HepG2 (cell line): Measurements from ENCODE around the gene TSC22D4. TPM values are rescaled to one million over a fixed set of nuclear protein-coding genes. Genes with fewer than 3 reads are reported as not detected.

Experiments used
- BRF2 ChIP-seq: sonication (generic); formaldehyde crosslinking; IDR thresholded peaks from 2 replicates; pipeline ENCODE4 v1.8.1; 2022; ENCODE audit warnings: mild to moderate bottlenecking, missing genetic modification reagents
- FOXK1 ChIP-seq: sonication (generic); formaldehyde crosslinking; IDR thresholded peaks from 2 replicates; pipeline ENCODE4 v1.4.0; 2020; ENCODE audit warnings: low read depth, missing genetic modification reagents, borderline replicate concordance
- GABPB1 ChIP-seq: IDR thresholded peaks from 2 replicates; pipeline ENCODE4 v1.6.1; 2016; ENCODE audit warnings: mild to moderate bottlenecking, missing genetic modification reagents, moderate library complexity, missing compliant biosample characterization
- HNF1B ChIP-seq: sonication (generic); formaldehyde crosslinking; IDR thresholded peaks from 2 replicates; pipeline ENCODE4 v1.5.1; 2020; ENCODE audit warnings: mild to moderate bottlenecking, moderate library complexity, missing genetic modification reagents
- HOXD1 ChIP-seq: sonication (generic); formaldehyde crosslinking; IDR thresholded peaks from 2 replicates; pipeline ENCODE4 v1.5.0; 2020; ENCODE audit warnings: missing genetic modification reagents
- MED1 ChIP-seq: sonication (generic); formaldehyde crosslinking; IDR thresholded peaks from 2 replicates; pipeline ENCODE4 v1.4.0; 2020; ENCODE audit warnings: missing genetic modification reagents
- MTA1 ChIP-seq: sonication (generic); formaldehyde crosslinking; IDR thresholded peaks from 2 replicates; pipeline ENCODE4 v1.4.0; 2020; ENCODE audit warnings: missing genetic modification reagents, mild to moderate bottlenecking, borderline replicate concordance
- MXD3 ChIP-seq: IDR thresholded peaks from 2 replicates; pipeline ENCODE4 v1.6.1; 2016; ENCODE audit warnings: mild to moderate bottlenecking, missing biosample characterization, missing genetic modification reagents
- NR3C1 ChIP-seq: sonication (generic); formaldehyde crosslinking; IDR thresholded peaks from 2 replicates; pipeline ENCODE4 v1.4.0; 2020; ENCODE audit warnings: missing genetic modification reagents
- SCMH1 ChIP-seq: sonication (generic); formaldehyde crosslinking; IDR thresholded peaks from 2 replicates; pipeline ENCODE4 v1.9.0; 2021; ENCODE audit warnings: missing genetic modification reagents, mild to moderate bottlenecking, borderline replicate concordance
- STAG1 ChIP-seq: sonication (generic); formaldehyde crosslinking; IDR thresholded peaks from 2 replicates; pipeline ENCODE4 v1.4.0; 2020; ENCODE audit warnings: missing genetic modification reagents
- THRA ChIP-seq: sonication (generic); formaldehyde crosslinking; IDR thresholded peaks from 2 replicates; pipeline ENCODE4 v1.4.0; 2020; ENCODE audit warnings: missing genetic modification reagents, borderline replicate concordance
- TOE1 ChIP-seq: sonication (generic); formaldehyde crosslinking; IDR thresholded peaks from 2 replicates; pipeline ENCODE4 v1.4.0; 2020; ENCODE audit warnings: mild to moderate bottlenecking, missing genetic modification reagents
- ZNF230 ChIP-seq: sonication (generic); formaldehyde crosslinking; IDR thresholded peaks from 2 replicates; pipeline ENCODE4 v1.4.0; 2020; ENCODE audit warnings: mild to moderate bottlenecking, missing genetic modification reagents
- ZNF263 ChIP-seq: sonication (generic); formaldehyde crosslinking; IDR thresholded peaks from 2 replicates; pipeline ENCODE4 v1.4.0; 2020; ENCODE audit warnings: missing genetic modification reagents
- ZNF296 ChIP-seq: sonication (generic); formaldehyde crosslinking; conservative IDR thresholded peaks from 2 replicates; pipeline ENCODE4 v1.5.0; 2020; ENCODE audit warnings: mild to moderate bottlenecking, missing genetic modification reagents
- ZNF567 ChIP-seq: sonication (generic); formaldehyde crosslinking; IDR thresholded peaks from 2 replicates; pipeline ENCODE4 v1.8.1; 2023; ENCODE audit warnings: mild to moderate bottlenecking, missing genetic modification reagents, borderline replicate concordance
- ZNF670 ChIP-seq: sonication (generic); formaldehyde crosslinking; IDR thresholded peaks from 2 replicates; pipeline ENCODE4 v1.8.0; 2022; ENCODE audit warnings: mild to moderate bottlenecking, missing genetic modification reagents, borderline replicate concordance
- ZNF891 ChIP-seq: sonication (generic); formaldehyde crosslinking; IDR thresholded peaks from 2 replicates; pipeline ENCODE4 v1.5.0; 2020; ENCODE audit warnings: mild to moderate bottlenecking, missing genetic modification reagents
- polyA plus RNA-seq, 8 experiments: library from polyadenylated mRNA; depleted of rRNA in 3 of 8; stranded (reverse) in 7 of 8; unstranded in 1 of 8; fragments of >200 nt; fragmentation: Illumina TruSeq in 4 of 8; extraction: Trizol in 4 of 8; gene quantifications; 2 replicates each; pipeline versions ENCODE4 v1.2.1 to v1.2.3, GENCODE V29; 2011 to 2016; ENCODE audit warnings: low read depth in 4 of 8, missing spikeins in 1 of 8, mixed read lengths in 1 of 8; ENCODE audit not compliant: insufficient read depth in 1 of 8
- total RNA-seq, 5 experiments: library from RNA; depleted of rRNA; stranded (reverse); fragments of >200 nt; fragmentation: Illumina TruSeq; extraction: Trizol; gene quantifications; 2 replicates each; pipeline ENCODE4 v1.2.3, GENCODE V29; 2016; ENCODE audit warnings: low read depth in 1 of 5
- TF ChIP-seq, protein P1 (sequence below): sonication (generic); formaldehyde crosslinking; IDR thresholded peaks from 2 replicates; pipeline ENCODE4 v1.4.0; 2020; ENCODE audit warnings: missing genetic modification reagents, low read depth, mild to moderate bottlenecking, borderline replicate concordance

The TSC22D4 gene
- total and polyA plus RNA-seq, 2 of the 13 experiments (the other 11 are each of a cell fraction or from before 2014, with no cell fraction given), result 7.7 to 8.7 TPM

DNA sequence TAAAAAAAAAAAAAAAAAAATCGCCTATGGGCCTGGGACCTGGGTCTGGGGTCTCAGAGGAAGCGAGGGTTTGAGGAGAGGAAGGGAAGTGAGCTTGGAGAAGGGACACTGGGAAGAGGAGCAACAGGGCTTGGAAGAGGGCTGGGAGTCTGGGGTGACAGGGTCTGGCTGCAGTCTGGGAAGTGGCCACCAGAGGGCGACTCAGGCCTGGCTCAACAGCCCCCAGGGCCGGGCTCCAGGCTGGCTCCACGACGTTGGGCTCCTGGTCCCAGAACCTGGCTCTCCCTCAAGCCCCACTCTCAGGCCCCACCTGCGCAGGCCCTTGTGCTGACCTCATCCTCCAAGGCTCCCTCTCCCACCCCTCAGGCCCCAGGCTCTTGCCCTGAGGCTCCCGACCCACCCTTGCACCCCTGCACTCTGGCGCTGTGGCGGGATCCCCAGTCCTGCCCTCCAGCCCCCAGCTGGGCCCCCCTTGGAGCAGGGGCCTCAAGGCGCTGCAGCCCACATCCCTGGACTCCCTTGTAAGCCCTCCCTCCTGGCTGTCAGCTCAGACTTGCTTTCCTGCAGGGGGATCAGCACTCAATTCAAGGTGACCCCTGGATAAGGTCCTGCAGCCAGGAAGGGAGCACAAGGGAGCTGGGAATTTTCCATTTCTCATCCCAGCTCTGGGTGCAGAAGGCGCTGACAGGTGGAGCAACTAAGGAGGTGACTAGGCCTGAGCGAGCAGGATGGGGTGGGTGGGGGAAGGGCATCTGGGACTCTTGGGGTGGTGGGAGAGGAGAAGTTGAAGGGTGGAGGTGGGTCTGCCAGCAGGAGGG lies 9.6 kb downstream of the TSC22D4 start (continued):
- TF ChIP-seq ZNF230, result no peak
- TF ChIP-seq ZNF263 (CRISPR knock-in tag), result peak; percentile 42; the same call in 1 of the 2 replicates
- TF ChIP-seq STAG1 (CRISPR knock-in tag), result peak; percentile 94
- TF ChIP-seq, protein P1, sequence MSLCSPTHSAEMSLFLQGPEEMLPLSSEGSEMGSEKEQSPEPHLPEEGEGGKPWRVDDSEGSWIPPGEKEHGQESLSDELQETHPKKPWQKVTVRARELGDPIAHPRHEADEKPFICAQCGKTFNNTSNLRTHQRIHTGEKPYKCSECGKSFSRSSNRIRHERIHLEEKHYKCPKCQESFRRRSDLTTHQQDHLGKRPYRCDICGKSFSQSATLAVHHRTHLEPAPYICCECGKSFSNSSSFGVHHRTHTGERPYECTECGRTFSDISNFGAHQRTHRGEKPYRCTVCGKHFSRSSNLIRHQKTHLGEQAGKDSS (CRISPR knock-in tag), result 0 out of 2 replicates have a peak, but pooled peaks have one; percentile 41
- TF ChIP-seq MTA1 (CRISPR knock-in tag), result peak; percentile 39; the same call in 1 of the 2 replicates
- peak; percentile 13; the same call in 1 of the 2 replicates for TF ChIP-seq THRA (CRISPR knock-in tag)
- TF ChIP-seq ZNF296 (CRISPR knock-in tag), result no peak
- TF ChIP-seq MXD3 (CRISPR knock-in tag), result peak; percentile 46; the same call in 1 of the 2 replicates
- TF ChIP-seq MED1, result peak; percentile 35; the same call in 1 of the 2 replicates
- no peak for TF ChIP-seq NR3C1 (CRISPR knock-in tag)
- TF ChIP-seq TOE1 (CRISPR knock-in tag), result no peak
- TF ChIP-seq FOXK1 (CRISPR knock-in tag), result no peak
- 0 out of 2 replicates have a peak, but pooled peaks have one; percentile 15 for TF ChIP-seq HNF1B (CRISPR knock-in tag)
- TF ChIP-seq ZNF670 (CRISPR knock-in tag), result no peak
- no peak for TF ChIP-seq SCMH1 (CRISPR knock-in tag)
- 0 out of 2 replicates have a peak, but pooled peaks have one; percentile 16 for TF ChIP-seq HOXD1 (CRISPR knock-in tag)
- TF ChIP-seq ZNF567, result 0 out of 2 replicates have a peak, but pooled peaks have one; percentile 56
- TF ChIP-seq BRF2, result 0 out of 2 replicates have a peak, but pooled peaks have one; percentile 29
- 0 out of 2 replicates have a peak, but pooled peaks have one; percentile 48 for TF ChIP-seq ZNF891 (CRISPR knock-in tag)
- peak; percentile 33; the same call in 1 of the 2 replicates for TF ChIP-seq GABPB1 (CRISPR knock-in tag)
